ENCODE data around the gene SURF6. TPM values are rescaled to one million over a fixed set of nuclear protein-coding genes. Genes with fewer than 3 reads are reported as not detected.

SURF6 gene
- 24.0 to 32.5 TPM (median 27.3 TPM) in 5 replicates for total RNA-seq (2022; extraction: Qiagen RNA extraction; ENCODE audit: low read depth)

DNA sequence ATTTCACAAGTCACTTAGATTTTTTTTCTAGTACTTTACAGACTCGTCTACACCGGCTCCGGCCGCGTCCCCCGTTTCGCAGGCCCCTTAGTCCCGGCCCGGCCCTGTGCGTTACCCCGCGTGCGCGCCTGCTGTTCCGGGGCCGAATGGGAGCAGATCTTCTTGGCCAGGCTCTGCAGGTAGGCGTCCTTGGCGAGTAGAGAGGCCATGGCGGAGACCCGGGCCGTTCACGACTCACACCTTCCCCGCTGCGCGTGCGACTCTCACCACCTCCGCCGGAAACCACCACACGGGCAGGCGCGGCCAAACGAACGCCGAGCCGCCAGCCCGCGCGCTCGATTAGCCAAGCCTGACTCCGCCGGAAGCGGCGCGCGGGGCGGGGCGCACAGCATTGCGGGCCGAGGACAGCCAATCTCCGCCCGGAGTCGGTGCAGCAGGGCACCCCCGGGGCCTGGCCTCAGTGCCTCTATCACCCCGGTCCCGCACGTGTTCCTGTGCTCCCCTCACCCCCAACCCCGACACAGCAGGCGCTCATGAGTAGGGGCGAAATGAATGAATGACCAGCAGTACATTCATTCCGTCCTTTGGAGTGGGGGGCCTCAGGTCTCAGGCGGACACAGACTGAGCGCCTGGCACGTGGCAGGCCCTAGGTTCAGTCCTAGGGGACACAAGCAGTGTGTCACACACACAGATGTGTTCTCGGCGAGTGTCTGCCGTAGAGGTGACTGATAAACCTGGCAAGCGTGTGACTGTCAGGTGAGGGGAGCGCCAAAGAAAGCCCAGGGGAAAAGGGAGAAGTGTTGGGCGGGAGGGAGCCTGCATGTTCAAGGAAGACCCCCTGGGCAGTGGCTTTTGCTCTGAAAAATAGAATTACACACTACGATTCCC is at the start of gene SURF6:
TSS of gene SURF6 (minus strand) at position 265 of the 888 bp plus-strand sequence. CDS start at position 209, 56 bp downstream.

DNA sequence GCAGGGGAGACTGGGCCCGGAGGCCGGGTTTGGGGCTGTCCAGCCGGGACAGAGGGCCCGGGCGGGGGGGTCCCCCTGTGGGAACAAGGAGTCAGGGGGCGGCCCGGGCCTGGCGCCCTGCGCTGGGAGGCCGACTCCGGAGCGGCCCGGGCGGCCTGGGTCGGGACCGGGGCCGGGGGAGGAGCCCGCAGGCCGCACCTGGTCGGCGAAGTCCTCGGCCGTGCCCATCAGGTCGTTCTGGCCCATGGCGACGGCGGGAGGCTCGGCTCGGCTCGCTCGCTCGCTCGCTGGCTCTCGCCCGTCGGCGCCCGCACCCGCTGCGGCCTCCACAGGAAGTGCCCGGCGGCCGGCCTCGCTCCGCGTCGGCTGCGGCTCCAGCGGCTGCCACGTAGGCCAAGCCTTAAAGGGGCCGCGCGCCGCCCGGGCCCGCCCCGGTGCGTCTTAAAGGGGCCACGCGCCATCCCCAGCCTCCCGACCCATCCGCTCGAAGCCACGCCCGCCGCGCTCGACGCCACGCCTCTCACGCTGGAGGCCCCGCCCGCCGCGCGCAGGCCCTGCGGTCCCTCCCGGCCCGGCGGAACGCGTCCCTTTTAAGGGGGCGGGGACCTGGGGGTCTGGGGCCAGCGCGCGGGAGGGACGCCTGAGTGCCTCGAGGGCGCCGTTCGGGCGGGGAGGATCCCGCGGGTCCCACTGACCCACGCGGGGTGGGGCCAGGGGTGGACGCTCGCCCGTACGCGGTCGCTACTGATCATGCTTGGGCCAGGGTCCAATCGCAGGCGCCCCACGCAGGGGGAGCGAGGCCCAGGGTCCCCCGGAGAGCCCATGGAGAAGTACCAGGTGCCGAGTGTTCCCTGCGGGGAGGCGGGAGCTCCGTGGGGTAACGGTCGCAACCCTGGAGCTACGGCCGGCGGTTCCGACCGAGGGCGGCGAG is 40.0 kb upstream of the SURF6 start, which contains the start of the genes STKLD1 and SURF4:
TSS of gene STKLD1 (plus strand) at position 643 of the 931 bp plus-strand sequence. CDS start at position 751, 108 bp downstream.
TSS of gene SURF4 (minus strand) at position 337 of the 931 bp plus-strand sequence. CDS start at position 246, 91 bp downstream.

DNA sequence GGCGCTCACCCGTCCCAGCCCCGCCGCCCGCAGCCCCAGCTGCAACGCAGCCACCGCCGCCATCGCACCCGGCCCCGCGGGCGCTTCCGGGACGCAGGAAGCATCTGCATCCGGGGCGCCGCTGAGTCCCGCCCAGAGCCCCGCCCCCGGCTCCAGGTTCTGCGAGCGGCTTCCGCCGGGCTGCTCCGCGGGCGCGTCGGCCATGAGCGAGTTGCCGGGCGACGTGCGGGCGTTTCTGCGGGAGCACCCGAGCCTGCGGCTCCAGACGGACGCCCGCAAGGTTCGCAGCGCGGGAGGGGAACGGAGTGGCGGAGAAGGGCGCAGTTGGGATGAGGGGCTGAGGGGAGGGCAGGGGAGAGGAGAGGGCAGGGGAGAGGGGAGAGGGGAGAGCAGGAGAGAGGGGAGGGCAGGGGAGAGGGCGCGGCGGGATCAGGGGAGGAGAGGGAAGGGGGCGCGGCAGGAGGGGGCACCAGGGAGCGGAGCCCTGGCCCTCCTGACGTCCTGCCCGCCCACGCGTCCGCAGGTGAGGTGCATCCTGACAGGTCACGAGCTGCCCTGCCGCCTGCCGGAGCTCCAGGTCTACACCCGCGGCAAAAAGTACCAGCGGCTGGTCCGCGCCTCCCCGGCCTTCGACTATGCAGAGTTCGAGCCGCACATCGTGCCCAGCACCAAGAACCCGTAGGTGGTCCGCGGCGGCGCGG is 20.6 kb upstream of the SURF6 start, which contains the start of the genes SURF1 and SURF2:
TSS of gene SURF1 (minus strand) at position 97 of the 701 bp plus-strand sequence. CDS start at position 63, 34 bp downstream.
TSS of gene SURF2 (plus strand) at position 160 of the 701 bp plus-strand sequence. CDS start at position 203, 43 bp downstream.

DNA sequence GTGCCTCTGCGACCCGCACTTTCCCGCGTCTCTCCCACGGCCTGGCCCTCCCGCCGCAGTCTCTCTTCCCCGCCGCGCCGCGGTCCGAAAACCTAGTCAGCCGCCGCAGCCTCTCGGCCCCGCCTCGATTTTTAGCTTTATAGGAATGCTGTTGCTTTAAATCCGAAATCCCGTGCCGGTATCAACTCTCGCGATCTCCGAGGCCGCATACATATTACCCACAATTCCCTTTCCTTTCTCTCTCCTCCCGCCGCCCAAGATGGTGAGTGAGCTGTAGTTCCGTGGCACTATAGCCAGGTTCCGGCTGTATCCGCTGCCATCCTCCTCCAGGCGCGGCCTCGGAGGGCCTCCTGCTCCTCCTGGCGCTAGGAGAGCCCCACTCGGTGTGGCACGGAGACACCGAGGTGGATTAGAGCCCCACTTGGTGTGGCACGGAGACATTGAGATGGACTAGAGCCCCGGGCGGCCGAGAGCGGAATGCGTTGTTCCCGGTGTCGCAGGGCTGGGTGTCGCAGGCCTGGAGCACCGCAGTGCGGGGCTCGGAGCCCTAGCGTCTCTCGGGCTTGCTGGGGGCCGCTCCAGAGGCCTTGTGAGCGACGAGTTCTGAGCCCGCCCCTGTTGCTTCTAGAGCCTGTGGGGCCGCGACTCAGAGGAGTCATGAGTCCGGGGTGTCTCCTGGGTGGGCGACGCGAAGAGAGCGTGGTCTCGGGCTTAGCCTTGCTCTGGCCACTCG is 12.2 kb upstream of the SURF6 start, which contains the start of the genes MED22 and RPL7A:
TSS of gene MED22 (minus strand) at position 147 of the 733 bp plus-strand sequence. CDS start 1,469 bp downstream, outside the sequence.
TSS of gene RPL7A (plus strand) at position 234 of the 733 bp plus-strand sequence. CDS start at position 260, 26 bp downstream.

Other genes starting within 250 kb of the SURF6 start
- gene RALGDS, start 214.9 kb downstream of the SURF6 start, total RNA-seq (2022; extraction: Qiagen RNA extraction; ENCODE audit: low read depth), result 21.0 to 27.1 TPM (median 24.4 TPM) in 5 replicates
- gene GBGT1, start 172.3 kb downstream of the SURF6 start, total RNA-seq (2022; extraction: Qiagen RNA extraction; ENCODE audit: low read depth), result 1.6 to 3.0 TPM (median 2.8 TPM) in 5 replicates
- not detected in 5 replicates for gene OBP2B, start 126.9 kb downstream of the SURF6 start, total RNA-seq (2022; extraction: Qiagen RNA extraction; ENCODE audit: low read depth)
- not detected in 5 replicates for gene ABO, start 61.0 kb downstream of the SURF6 start, total RNA-seq (2022; extraction: Qiagen RNA extraction; ENCODE audit: low read depth)
- gene MED22, start 11.9 kb upstream of the SURF6 start, total RNA-seq (2022; extraction: Qiagen RNA extraction; ENCODE audit: low read depth), result 23.9 to 31.9 TPM (median 29.7 TPM) in 5 replicates
- gene RPL7A, start 12.0 kb upstream of the SURF6 start, total RNA-seq (2022; extraction: Qiagen RNA extraction; ENCODE audit: low read depth), result 3,321 to 3,607 TPM (median 3,503 TPM) in 5 replicates
- gene SURF1, start 20.3 kb upstream of the SURF6 start, total RNA-seq (2022; extraction: Qiagen RNA extraction; ENCODE audit: low read depth), result 30.5 to 49.9 TPM (median 44.1 TPM) in 5 replicates
- gene SURF2, start 20.4 kb upstream of the SURF6 start, total RNA-seq (2022; extraction: Qiagen RNA extraction; ENCODE audit: low read depth), result 39.2 to 55.8 TPM (median 47.0 TPM) in 5 replicates
- 179 to 209 TPM (median 208 TPM) in 5 replicates for gene SURF4, start 39.9 kb upstream of the SURF6 start, total RNA-seq (2022; extraction: Qiagen RNA extraction; ENCODE audit: low read depth)
- gene STKLD1, start 40.2 kb upstream of the SURF6 start, total RNA-seq (2022; extraction: Qiagen RNA extraction; ENCODE audit: low read depth), result 0.23 to 1.4 TPM (median 0.81 TPM) in 5 replicates
- 31.4 to 44.3 TPM (median 39.2 TPM) in 5 replicates for gene REXO4, start 81.8 kb upstream of the SURF6 start, total RNA-seq (2022; extraction: Qiagen RNA extraction; ENCODE audit: low read depth)
- gene ADAMTS13, start 86.2 kb upstream of the SURF6 start, total RNA-seq (2022; extraction: Qiagen RNA extraction; ENCODE audit: low read depth), result 0.28 to 0.73 TPM (median 0.48 TPM) in 5 replicates
- 3.3 to 4.8 TPM (median 4.4 TPM) in 5 replicates for gene CACFD1, start 123.8 kb upstream of the SURF6 start, total RNA-seq (2022; extraction: Qiagen RNA extraction; ENCODE audit: low read depth)
- 16.2 to 24.6 TPM (median 21.2 TPM) in 5 replicates for gene SLC2A6, start 142.9 kb upstream of the SURF6 start, total RNA-seq (2022; extraction: Qiagen RNA extraction; ENCODE audit: low read depth)
- gene MYMK, start 188.8 kb upstream of the SURF6 start, total RNA-seq (2022; extraction: Qiagen RNA extraction; ENCODE audit: low read depth), result not detected in 5 replicates
- gene ADAMTSL2, start 198.5 kb upstream of the SURF6 start, total RNA-seq (2022; extraction: Qiagen RNA extraction; ENCODE audit: low read depth), result not detected in 5 replicates